ENCODE data around the gene TBCK. TPM values are rescaled to one million over a fixed set of nuclear protein-coding genes. Genes with fewer than 3 reads are reported as not detected.

The TBCK gene
- 10 to 100 TPM; 66.3 to 67.1 TPM for total RNA-seq
- 17.7 TPM for polyA plus RNA-seq (ENCODE audit: insufficient read depth, low read depth, low replicate concordance)
- long read RNA-seq, donor 1, partial matches to known transcripts, result 92 of 202 reads
- long read RNA-seq, donor 1, other reads (novel, unspliced or antisense), result 108 of 202 reads
- long read RNA-seq, donor 2, partial matches to known transcripts, result 0 of 1 reads
- long read RNA-seq, donor 2, other reads (novel, unspliced or antisense), result 0 of 1 reads

DNA sequence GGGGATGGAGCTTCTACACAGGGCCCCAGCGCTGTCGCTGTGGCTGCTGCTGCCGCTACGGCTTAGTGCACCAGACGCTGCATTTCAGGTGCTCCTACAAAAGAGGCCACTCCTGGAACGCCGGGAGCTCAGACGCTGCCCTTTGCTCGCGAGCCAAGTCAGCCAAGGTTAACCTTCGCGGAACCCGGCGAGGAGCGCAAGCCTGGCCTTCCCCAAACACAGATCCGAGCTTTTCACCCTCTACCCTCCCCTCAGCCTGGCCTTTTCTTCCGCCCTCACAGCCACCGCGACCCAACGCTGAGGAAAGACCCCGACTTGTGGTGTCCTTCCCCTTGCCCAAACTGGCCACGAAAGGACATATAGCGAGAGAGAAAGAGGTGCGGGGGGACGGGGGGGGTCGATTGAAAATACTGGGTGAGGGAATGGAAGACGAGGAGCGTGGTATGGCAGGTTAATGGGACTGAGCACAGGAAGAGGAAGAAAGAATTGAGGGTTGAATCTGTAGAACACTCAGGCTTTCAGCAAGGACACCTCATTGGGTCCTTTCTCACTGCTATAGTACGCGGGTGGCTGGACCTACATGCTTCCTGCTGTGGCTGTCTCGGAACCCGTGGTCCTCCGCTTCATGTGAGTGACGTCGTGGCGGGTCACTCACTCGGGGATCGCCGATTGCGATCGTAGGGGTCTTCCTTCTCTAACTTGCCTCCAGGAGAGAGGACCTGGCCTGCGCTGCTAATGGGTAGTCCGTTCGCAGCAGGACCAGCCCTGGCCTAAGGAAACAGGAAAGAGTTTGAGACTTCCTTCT, at the start of gene TBCK, which contains the start of gene AIMP1:
Gene TBCK (minus strand): TSS at position 242 of the 805 bp plus-strand sequence. CDS start 7,249 bp downstream, outside the sequence.
Gene AIMP1 (plus strand): TSS at position 583 of the 805 bp plus-strand sequence. CDS start 8,460 bp downstream, outside the sequence.
- WGBS, 2 donors, result 0 to 1% methylated on average over 17 to 44 of the region's 44 CpGs
- H3K27ac ChIP-seq, result peak within 1 kb of the TSS; percentile 91 to 97
- intact Hi-C loops (cut with DNase I; ENCODE audit: low total_unique reads), result no loop called here
- peak; percentile 94 for DNase-seq
- no peaks in the 10 kb centered on the region for H3K27me3 ChIP-seq
- no peak for TF ChIP-seq CTCF (IDR thresholded peaks at IDR 0.05)
- no peak for TF ChIP-seq POLR2A (IDR thresholded peaks at IDR 0.05)
- H3K9me3 ChIP-seq, result no peaks in the 10 kb centered on the region
- H3K36me3 ChIP-seq (ENCODE audit: low read depth, missing control alignments), result no peaks in the 10 kb centered on the region
- H3K4me3 ChIP-seq, result peak within 1 kb of the TSS; percentile 76 to 86
- peaks cover 17% of the 10 kb centered on the region for H3K4me1 ChIP-seq

- H3K9me3 ChIP-seq, result no peaks in the 10 kb centered on the region
- intact Hi-C loops (cut with DNase I; ENCODE audit: low total_unique reads), result no loop called here
- no peak overlapping the region for H3K27ac ChIP-seq
- H3K36me3 ChIP-seq (ENCODE audit: low read depth, missing control alignments), result no peaks in the 10 kb centered on the region
- H3K4me3 ChIP-seq, result no peak overlapping the region
- no peaks in the 10 kb centered on the region for H3K27me3 ChIP-seq
- WGBS, 2 donors, result 82 to 88% methylated on average over 1 of the region's 1 CpG
- DNase-seq, result no peak
- no peaks in the 10 kb centered on the region for H3K4me1 ChIP-seq
- TF ChIP-seq POLR2A (IDR thresholded peaks at IDR 0.05) (no peak), CTCF (IDR thresholded peaks at IDR 0.05) (no peak)
Measured at GRCh38 chr4:106365613-106366012, 49.6 kb upstream of the TBCK start.

GRCh38 chr4:106364282-106364681, 48.3 kb upstream of the TBCK start:
- TF ChIP-seq POLR2A (IDR thresholded peaks at IDR 0.05), result no peak
- TF ChIP-seq CTCF (IDR thresholded peaks at IDR 0.05), result no peak
- intact Hi-C loops (cut with DNase I; ENCODE audit: low total_unique reads), result no loop called here
- no peaks in the 10 kb centered on the region for H3K36me3 ChIP-seq (ENCODE audit: low read depth, missing control alignments)
- no peaks in the 10 kb centered on the region for H3K27me3 ChIP-seq
- WGBS, 2 donors, result 100% methylated on average over 1 of the region's 1 CpG
- no peak overlapping the region for H3K27ac ChIP-seq
- no peak overlapping the region for H3K4me3 ChIP-seq
- DNase-seq, result no peak
- H3K9me3 ChIP-seq, result no peaks in the 10 kb centered on the region
- H3K4me1 ChIP-seq, result no peaks in the 10 kb centered on the region

DNA sequence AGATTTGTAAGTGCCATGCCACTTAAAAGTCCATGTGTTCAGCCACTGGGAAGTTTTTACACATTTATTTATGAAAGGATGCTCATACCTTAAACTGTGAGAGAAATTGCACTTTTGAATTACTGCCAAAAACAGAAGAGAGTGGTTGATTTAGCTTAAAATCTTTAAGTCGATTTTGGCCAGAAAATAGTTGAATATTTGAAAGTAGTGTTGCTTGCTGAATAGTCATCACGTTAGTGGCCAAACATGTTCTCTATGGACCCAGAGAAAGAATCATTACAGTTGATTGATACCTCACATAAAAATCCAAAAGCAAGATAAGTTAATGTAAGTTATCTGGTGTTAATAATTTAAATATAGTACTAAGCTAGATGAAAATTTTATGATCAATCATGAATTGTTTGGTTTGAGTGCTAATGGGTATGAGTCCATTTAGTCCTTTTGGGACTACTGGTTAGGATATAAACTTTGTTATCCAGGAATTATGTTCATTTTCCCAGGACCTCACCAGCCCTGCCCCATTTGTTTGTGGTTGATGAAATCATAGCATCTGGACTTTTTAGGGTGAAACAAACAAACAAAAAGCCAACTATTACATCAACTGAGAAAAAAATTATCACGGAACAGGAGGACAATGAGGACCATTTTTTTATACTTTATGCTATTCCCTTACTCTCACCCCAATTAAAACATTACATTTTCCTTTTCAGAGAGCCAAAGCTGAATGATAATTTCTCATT, 46.2 kb upstream of the TBCK start:
- intact Hi-C loops (cut with DNase I; ENCODE audit: low total_unique reads), result no loop called here
- WGBS, 2 donors, result 60 to 71% methylated on average over 3 of the region's 3 CpGs

More for the DNA sequence above, 46.2 kb upstream of the TBCK start:
- Histone ChIP-seq H3K9me3 (no peaks in the 10 kb centered on the region), H3K4me1 (no peaks in the 10 kb centered on the region), H3K4me3 (no peak overlapping the region), H3K36me3 (ENCODE audit: low read depth, missing control alignments) (no peaks in the 10 kb centered on the region), H3K27ac (no peak overlapping the region), H3K27me3 (no peaks in the 10 kb centered on the region)
- DNase-seq, result no peak
- TF ChIP-seq POLR2A (IDR thresholded peaks at IDR 0.05) (no peak), CTCF (IDR thresholded peaks at IDR 0.05) (no peak)
